Nephron progenitor cell (in vitro differentiated cells): ENCODE measurements around the gene BTBD9.
A peak's percentile ranks its signal among the peaks of the same experiment; 100 is the strongest.

Experiments used
- DNase-seq: peaks from one replicate; pipeline ENCODE4 v3.0.0; 2021
- H3K27ac Mint-ChIP-seq: 2 replicates; pipeline ENCODE4 v1.8.0; 2021; ENCODE audit warnings: mild to moderate bottlenecking, moderate library complexity, mixed read lengths
- H3K27me3 Mint-ChIP-seq: 2 replicates; pipeline ENCODE4 v1.8.0; 2021; ENCODE audit warnings: mild to moderate bottlenecking, low read depth, mixed read lengths; ENCODE audit not compliant: poor library complexity
- H3K36me3 Mint-ChIP-seq: 2 replicates; pipeline ENCODE4 v1.8.0; 2021; ENCODE audit warnings: low read depth, mixed read lengths
- H3K4me1 Mint-ChIP-seq: 2 replicates; pipeline ENCODE4 v1.8.0; 2021; ENCODE audit warnings: mixed read lengths
- H3K4me3 Mint-ChIP-seq: 2 replicates; pipeline ENCODE4 v1.8.0; 2021; ENCODE audit warnings: mild to moderate bottlenecking, moderate library complexity, mixed read lengths
- H3K9me3 Mint-ChIP-seq: 2 replicates; pipeline ENCODE4 v1.8.0; 2021; ENCODE audit warnings: mild to moderate bottlenecking, moderate library complexity, mixed read lengths
- TF ChIP-seq, protein P1 (sequence below): fragments of 200-600 bp; sonication (generic); IDR thresholded peaks from 2 replicates; pipeline ENCODE4 v1.5.0; 2021; ENCODE audit warnings: antibody characterized with exemption

Gene BTBD9

DNA sequence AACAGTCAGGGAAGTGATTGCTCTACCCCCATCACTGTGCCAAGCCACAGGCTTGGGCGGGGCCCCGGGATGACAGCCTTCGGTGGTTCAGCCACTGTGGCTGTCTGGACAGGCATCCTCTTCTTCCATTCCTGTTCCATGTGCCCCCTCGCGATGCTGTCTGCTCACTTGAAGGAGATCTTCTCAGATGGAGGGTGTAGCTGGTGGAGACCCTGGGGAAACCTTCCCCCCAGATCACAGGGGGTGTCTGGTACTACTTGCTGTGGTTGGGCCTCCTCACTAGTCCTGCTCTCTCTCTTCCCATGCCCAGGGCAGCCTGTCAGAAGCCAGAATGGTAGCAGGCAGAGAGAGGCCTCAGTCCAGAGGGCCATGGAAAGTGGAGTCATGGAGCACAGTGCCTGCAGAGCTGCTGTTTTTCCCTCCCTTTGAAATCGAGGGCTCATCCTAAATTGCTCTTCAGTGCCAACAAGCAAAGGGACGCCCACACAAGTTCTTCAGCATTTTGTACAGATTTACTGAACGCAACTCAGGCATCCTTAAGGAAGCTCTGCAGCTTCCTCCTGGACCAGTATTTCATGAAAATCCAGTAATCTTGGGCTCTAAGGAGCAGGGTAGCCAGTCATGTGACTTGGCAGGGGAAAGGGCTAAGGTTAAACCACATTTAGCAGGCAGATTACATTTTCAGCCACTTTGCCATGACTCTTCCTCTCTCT lies 493.6 kb downstream of the BTBD9 start:
- Mint-ChIP-seq H3K36me3 (no peaks in the 10 kb centered on the region), H3K4me1 (peaks cover 53% of the 10 kb centered on the region), H3K27ac (no peak overlapping the region), H3K9me3 (no peaks in the 10 kb centered on the region), H3K4me3 (no peak overlapping the region), H3K27me3 (no peaks in the 10 kb centered on the region)
- DNase-seq: no peak
- TF ChIP-seq, protein P1, sequence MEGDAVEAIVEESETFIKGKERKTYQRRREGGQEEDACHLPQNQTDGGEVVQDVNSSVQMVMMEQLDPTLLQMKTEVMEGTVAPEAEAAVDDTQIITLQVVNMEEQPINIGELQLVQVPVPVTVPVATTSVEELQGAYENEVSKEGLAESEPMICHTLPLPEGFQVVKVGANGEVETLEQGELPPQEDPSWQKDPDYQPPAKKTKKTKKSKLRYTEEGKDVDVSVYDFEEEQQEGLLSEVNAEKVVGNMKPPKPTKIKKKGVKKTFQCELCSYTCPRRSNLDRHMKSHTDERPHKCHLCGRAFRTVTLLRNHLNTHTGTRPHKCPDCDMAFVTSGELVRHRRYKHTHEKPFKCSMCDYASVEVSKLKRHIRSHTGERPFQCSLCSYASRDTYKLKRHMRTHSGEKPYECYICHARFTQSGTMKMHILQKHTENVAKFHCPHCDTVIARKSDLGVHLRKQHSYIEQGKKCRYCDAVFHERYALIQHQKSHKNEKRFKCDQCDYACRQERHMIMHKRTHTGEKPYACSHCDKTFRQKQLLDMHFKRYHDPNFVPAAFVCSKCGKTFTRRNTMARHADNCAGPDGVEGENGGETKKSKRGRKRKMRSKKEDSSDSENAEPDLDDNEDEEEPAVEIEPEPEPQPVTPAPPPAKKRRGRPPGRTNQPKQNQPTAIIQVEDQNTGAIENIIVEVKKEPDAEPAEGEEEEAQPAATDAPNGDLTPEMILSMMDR: no peak

DNA sequence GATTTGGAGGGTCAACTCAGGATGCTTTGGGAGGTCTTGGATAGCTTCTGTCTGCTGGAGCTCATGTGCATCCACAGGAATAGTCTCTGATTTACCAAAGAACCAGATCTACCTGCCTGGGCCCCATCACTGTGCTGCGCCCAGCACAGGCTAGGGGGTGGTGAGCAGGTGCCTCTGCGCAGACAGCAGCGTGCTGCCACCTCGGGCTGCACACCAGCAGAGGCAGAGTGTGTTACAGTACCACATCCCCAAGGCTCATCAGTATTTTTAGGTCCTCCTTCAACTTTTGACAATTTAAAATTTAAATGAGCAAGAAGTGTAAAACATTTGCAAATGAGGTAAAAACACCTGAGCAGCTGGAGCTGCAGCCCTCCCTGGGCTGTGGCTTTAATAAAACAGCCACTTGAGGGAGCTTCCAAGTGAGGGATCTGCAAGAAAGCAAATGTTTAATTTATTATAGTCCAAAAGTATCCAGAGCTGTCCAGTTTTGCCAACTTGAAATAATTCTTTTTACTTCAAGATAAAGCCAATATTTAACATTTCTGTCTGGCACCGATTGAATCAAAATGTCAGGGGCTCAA lies 495.3 kb downstream of the BTBD9 start:
- H3K4me1 Mint-ChIP-seq: peaks cover 51% of the 10 kb centered on the region
- TF ChIP-seq, protein P1: no peak
- H3K4me3 Mint-ChIP-seq: no peak overlapping the region
- H3K36me3 Mint-ChIP-seq: peaks cover 7% of the 10 kb centered on the region
- no peak for DNase-seq
- H3K27me3 Mint-ChIP-seq: peaks cover 4% of the 10 kb centered on the region
- no peak overlapping the region for H3K27ac Mint-ChIP-seq
- no peaks in the 10 kb centered on the region for H3K9me3 Mint-ChIP-seq

DNA sequence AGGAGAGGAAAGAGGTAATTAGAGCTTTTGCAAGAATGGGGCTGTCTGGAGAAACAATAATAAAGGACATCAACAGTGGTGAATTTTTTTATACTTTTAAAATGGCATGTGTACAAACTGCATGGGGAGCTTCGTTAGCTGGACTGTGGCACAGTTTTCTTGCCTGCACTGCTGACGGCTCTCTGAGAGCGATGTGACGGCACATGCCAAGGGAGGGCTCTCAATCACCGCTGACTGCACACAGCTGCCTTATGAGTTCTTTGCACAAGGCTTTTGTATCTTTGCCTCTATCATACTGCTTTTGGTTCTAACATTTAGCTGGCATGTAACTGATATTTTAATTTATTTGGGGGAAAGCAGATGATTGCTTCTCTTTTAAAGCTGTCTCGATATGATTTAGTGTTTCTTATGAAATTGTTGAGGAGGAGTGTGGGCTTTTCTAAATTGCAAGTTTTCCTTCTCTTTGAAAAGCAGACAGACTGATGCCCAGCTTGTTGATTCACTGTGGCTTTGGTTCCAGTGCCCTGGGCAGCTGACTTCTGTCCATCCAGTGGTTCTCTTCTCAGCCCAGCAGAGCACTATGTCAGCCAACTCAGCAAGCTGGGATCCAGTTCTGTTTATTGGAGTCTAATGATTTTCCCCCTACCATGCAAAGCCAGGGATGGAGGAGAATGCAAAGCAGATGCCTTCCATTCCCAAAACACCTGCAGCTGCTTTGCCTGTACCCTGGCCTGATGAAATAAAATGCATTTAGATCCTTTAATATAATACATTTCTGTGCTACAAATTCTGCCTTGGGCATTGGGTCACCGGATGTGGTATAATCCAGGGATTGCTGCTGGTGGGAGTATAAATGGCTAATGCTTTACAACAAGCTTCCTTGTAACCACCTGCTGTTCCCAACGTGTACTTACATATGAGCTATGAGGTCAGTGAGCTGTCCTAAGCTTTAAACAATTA lies 496.3 kb downstream of the BTBD9 start:
- peaks cover 51% of the 10 kb centered on the region for H3K4me1 Mint-ChIP-seq
- peaks cover 16% of the 10 kb centered on the region for H3K36me3 Mint-ChIP-seq
- TF ChIP-seq, protein P1: no peak
- DNase-seq: no peak
- H3K4me3 Mint-ChIP-seq: no peak overlapping the region
- peak overlapping the region; percentile 41 for H3K27ac Mint-ChIP-seq
- H3K9me3 Mint-ChIP-seq: no peaks in the 10 kb centered on the region
- H3K27me3 Mint-ChIP-seq: peaks cover 7% of the 10 kb centered on the region

DNA sequence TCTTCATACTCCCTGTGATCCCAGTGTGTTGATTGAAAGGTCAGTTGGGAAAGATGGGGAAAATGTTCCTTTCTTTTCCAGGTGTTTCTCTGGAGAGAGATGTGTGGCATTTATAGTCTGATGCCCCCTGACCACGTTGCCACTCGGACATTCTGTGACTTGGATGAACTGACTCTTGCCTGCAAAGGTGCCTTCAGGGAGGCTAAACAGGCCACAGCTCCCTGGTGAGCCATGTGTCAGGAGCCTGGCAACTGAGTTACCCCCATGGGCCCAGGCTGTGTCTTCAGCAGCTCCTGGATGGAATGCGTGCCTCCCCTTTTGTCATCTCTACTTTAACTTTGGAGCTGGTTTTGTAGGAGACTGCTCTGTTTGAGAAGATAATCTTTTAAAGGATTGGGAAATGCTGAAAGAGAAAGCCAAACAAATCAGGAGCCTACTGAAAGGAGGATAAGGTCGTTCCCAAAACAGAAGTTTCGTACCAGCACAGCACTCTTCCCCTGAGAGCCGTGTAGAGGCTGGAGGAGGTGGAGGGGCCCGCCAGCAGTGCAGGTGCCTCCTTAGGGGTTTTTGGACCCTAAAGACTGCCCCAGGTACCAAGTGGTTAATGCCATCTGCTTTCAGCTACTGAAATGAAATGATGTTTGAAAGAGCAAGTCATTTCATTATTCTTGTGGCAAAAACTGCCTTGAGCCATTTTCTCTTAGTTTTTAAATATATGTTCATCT lies 497.4 kb downstream of the BTBD9 start:
- DNase-seq: no peak
- TF ChIP-seq, protein P1: no peak
- Mint-ChIP-seq H3K9me3 (no peaks in the 10 kb centered on the region), H3K27me3 (peaks cover 7% of the 10 kb centered on the region), H3K4me1 (peaks cover 56% of the 10 kb centered on the region), H3K27ac (peak overlapping the region; percentile 41), H3K4me3 (no peak overlapping the region), H3K36me3 (peaks cover 19% of the 10 kb centered on the region)

DNA sequence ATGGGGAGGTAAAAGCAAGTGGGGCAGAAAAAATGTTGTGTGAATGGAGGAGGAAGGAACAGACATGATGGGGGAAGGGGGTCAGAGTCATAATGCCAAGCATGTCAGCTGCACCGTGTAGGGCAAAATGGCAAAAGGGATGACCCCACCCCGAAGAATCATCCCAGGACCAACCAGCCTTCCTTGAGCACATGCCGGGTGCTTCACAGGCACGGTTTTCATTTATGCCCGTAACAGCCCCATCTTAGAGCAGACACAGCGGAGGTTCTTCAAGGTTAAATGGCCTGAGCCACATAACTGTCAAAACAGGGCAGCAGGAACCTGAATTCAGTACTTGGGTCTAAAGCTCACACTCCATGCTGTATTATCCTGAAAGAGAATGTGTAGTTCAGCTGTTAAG lies 498.0 kb downstream of the BTBD9 start:
- Mint-ChIP-seq H3K9me3 (no peaks in the 10 kb centered on the region), H3K27ac (no peak overlapping the region), H3K27me3 (peaks cover 7% of the 10 kb centered on the region), H3K4me1 (peaks cover 62% of the 10 kb centered on the region), H3K36me3 (peaks cover 19% of the 10 kb centered on the region), H3K4me3 (no peak overlapping the region)
- no peak for DNase-seq
- TF ChIP-seq, protein P1: no peak
